HG03196 (cell line): ENCODE measurements around the gene GSAP.
A peak's percentile ranks its signal among the peaks of the same experiment; 100 is the strongest.
"Not testable (repeated sequence)": the region's sequence is repeated elsewhere in the genome, so short reads cannot be mapped to it uniquely, and the experiment has no call there.

ENCODE experiments used
- ATAC-seq: cut with Tn5 transposase; IDR thresholded peaks from one replicate; pipeline ENCODE4 v1.9.1; 2021; ENCODE audit not compliant: unreplicated experiment

GSAP gene

DNA sequence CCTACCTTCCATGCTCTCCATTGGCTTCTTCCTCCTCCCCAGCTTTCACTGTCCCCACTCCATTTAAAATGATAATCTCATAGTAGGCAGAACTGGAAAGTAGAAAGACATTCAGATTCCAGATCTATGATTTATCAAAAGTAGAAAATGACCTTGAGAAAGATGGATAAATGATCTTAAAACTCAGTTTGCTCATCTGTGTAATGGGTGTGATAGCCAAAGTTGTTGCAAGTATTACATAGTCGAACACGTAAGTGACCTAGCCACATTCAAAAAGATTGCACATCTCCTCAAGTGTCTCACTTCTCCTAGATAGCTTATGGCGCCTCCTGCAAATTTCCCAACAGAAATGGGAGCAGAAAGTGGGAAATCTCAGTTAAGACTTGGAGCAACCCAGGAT lies 126.8 kb downstream of the GSAP start:
- ATAC-seq, result no peak

DNA sequence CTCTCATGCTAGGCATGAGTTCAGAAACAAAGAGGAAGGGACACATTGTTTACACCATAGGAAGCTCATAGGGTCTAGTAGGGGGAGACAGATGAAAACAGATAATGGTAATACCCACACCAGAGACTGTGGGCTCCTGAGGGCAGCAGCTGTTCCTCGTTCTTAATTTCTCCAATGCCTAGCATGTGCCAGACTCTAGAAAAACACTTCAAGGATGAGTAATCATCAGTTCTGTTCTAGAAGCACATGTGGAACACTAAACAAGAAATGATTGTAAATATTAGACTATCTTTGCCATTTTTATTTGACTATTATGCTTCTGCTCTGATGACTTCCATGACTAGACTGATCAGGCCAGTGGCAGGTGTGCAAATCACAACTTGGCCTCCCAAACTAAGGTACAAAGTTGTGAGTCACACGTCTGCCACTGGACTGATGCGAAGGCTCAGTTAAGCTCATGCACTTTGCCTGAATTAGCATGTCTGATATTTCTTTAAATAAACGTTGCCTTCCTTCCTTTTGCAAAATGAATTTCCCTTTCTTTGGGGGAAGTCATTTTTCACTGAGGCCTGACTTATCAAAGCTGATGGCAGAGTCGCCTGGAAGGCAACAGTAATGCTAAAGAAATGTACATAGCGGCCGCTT lies 127.4 kb downstream of the GSAP start:
- no peak for ATAC-seq

DNA sequence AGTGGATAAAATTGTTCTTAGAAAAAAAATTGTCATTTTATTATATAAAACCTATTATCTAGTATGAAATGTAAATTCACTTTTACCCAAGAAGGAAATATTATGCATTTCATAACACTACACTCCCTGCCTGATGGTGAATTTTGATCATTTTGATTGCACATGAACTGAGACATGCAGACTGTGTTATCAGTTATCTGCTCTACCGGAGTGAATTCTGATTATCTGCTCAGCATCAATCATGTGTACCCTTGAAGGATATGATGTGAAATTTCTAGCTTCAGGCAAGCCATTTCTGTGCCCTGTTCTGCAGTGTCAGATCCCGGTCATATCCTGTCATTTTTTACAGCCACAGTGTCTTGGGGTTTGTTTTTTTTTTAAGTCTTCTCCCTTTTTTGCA lies 131.5 kb downstream of the GSAP start:
- no peak for ATAC-seq

DNA sequence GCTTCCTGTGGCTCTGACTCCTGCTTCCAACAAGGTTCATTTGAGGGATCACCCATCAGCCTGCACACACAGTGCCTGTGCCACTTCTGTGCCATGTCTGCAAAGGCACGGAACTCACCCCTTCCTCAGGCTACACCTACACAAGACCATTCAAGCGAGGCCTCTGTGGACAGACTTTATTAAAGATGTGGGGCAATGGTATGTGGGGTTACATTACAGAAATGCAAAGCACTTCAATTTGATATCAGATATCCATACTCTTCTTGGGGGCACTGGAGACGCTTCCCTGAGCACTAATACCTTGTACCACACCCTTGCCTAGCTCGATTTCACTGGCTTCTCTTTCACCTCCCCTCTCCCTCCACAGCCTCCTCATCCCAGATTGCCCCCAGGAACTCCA lies 132.1 kb downstream of the GSAP start:
- no peak for ATAC-seq

DNA sequence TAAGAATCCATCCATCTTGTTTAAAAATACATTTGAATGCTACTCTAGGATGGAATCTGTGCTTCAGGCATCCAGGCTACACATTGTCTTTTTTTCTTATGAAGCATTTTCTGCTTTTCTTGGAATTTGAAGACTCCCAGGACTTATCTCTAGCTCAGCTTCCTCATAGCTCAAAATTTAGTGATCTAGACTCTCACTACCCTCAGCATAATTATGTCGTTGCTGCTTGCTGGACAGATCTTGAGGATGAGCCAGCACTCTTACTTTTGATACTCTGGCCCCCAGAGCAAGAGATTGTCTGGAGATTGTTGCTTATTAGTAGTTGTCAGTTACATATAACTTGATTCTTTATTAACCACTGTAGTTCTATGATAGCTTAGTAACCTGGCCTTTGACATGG lies 133.3 kb downstream of the GSAP start:
- ATAC-seq, result no peak

DNA sequence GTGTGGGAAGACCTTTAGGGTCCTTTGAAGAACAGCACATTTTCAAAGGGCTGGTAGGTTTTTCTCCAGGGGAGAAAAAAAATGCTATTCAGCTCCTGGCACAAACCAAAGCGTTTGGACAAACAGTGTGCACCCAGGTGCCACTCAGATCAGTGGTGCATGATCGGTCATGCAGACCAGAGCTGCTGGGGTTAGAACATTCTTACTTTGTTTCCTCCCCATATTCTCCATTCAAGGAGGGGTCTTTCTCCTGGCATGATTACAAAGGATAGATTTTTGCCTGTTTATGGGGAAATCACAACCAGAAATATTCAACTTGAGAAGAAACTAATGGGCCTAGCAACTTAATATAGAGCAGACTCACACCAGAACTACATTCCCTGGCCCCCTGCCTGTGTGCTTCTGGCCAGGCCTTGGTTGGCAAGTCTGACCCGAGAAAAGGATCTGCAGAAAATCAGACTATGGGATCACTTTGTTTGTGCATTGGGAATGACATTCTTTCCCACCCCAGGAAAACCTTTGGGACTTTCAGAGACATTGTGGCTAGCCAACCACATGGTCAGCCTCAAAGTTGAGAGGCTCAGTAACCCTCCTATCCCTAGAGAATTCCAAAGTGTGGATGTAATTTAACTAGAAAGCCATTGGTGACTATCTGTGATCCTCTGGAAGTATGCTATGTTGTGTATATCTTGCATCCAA lies 134.2 kb downstream of the GSAP start:
- no peak for ATAC-seq

DNA sequence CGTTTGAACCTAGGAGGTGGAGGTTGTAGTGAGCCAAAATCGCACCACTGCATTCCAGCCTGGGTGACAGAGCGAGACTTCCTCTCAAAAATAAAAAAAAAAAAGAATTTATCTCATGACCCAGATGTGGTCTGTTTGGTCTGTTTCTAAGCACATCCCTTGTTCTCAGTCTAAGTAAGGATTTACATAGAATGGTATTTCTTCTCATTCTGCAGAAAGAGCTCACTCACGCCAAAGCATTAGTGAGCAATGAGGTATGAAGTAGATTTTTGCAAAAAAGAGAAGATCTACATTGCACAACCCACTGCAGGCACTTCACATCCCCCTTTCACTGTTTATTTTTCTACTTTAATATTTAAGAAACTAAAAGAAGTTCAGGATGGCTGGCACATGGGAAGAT lies 140.0 kb downstream of the GSAP start:
- no peak for ATAC-seq

DNA sequence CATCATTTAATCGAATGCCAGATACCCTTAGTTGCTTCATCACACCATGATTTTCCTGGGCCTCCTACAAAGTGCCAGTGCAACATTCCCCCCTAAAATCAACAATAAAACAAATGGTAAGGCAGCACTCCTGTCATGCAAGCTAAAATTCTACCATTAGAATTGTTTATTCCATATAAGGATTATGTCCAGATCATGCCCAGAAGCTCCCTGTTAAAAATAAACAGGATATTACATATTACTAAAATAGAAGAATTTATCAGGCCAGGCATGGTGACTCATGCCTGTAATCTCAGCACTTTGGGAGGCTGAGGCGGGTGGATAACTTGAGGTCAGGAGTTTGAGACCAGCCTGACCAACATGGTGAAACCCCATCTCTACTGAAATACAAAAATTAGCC lies 140.5 kb downstream of the GSAP start:
- ATAC-seq, result not testable (repeated sequence)

DNA sequence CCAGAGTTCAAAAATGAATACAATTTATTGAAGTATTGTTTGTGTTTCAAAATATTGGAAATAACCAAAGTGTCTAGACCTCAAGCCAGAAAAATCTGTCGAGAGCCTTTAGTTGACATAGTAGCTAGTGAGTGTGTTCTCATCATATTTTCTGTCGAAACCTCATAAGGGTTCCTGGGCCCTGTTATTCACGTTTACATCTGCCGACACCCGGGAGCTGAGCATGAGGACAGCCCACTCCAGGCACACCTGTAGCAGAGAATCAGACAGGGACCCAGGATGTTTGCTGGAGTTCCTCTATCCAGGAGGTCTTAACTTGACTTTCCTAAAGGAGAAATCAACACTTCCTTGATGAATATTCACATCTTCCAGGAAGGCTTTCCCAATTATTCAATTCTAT lies 144.4 kb downstream of the GSAP start:
- no peak for ATAC-seq

DNA sequence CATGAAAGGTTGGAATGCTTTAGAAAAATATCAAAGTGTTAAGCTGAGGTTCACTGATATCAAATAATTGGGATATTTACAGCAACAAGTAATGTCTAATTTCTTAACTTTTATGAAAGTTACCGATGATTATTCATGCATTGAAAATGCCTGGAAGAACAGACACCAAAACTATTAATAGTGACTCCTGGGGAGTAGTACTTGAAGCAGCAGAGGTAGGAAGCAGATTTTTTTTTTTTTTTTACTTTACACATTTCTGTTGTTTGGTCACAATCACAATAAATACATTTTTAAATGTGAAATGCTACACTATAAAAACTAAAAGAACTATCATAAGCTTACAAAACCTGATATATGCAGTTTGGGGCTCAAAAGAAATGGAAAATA lies 146.1 kb downstream of the GSAP start:
- no peak for ATAC-seq

DNA sequence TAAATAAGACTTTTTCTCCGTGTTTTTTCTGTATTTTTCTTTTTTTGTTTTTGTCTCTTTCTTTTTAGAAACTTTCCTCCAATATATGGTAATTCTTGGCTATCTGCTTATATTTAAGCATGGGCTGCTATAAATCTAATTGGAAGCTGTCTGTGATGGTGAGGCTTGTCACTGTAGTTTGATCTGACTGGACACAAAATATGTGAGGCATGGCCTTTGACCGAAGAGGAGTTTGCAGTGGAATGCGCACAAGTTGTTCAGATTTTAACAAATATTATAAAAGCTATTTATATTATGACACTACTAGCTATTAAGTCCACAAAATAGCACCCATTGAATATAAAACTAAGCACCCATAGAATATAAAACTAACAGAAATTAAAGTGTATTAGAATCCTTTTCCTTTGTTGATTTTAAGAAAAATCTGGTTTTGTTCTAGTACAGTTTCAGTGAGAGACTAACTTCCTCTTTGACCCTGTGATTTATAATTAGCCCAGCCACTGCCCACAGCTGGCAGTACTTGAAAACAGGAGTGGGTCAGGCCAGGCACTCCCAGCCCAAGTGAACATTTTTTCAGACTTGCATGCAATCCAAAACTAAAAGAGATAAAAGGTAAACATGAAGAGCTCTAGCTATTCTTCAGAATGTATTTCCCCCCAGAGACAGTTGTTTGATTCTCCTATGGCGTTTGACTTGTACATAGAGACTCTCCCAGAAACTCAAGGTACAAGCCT lies 146.6 kb downstream of the GSAP start:
- ATAC-seq, result peak; percentile 68

DNA sequence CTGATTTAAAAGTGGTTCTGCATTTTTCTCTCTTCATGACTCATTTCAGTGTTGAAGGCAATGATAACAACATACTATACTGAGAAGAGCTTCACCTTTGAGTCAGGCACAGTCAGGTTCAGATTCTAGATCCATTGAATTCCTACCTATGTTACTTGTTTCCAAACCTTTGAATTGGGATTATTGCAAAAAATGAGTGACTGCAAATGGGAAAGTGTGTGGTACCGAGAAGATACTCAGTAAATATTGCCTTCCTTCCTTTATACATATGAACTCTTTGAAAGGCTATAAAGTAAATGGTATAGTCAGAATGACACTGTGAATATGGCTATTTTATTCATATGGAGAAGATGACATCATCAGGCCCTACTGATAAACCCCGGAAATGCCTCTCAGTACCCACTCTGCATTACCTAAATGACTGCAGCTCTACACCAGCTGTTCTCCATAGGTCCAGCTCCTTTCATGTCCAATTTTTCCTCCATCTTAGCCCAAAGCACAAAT lies 149.8 kb downstream of the GSAP start:
- peak; percentile 77 for ATAC-seq

DNA sequence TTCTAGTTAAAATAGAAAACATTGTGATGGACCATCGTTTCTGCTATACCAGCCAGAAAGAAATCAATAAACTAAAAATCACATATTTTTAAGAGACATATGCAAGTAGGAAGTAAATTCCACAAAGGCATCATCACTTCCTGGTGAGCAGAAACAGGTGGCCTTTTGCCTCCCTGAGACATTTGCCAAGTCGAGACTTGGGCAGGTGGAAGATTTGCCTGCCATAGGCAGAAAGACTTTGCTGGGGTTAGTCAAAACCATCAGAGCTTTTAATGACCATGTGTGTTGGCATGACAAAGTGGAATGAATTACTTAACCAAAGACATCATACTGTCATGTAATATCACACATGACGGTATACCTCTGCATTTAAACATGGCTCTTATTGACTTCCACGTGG lies 150.5 kb downstream of the GSAP start:
- no peak for ATAC-seq

DNA sequence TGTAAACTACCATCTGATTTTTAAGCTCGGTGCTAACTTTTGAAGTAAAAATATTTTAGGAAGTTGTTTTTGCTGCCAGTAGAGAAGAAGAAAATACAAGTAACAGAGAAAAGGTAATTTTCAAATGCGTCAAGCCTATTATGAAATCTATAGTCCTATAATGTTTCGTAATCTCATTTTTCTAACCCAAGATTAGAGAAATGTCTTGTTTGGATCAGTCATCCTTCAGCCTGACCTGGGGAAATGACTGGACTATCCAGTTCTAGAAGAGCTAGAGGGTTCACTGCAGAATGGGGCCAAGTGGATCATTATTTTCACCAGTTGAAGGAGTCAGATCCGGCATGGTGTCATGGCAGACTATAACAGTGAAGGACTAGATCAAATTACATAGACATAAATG lies 153.8 kb downstream of the GSAP start:
- ATAC-seq, result no peak
